Measurements from ENCODE around the gene ZBP1.

- TF ChIP-seq CEBPB (IDR thresholded peaks at IDR 0.05; ENCODE audit: low read depth) (no peak), JUND (IDR thresholded peaks at IDR 0.05) (no peak), MAX (IDR thresholded peaks at IDR 0.05) (no peak), RAD21 (IDR thresholded peaks at IDR 0.05; ENCODE audit: low read depth) (no peak), CTCF (IDR thresholded peaks at IDR 0.05 in 2 of 3, conservative IDR thresholded peaks at IDR 0.05 in 1 of 3; ENCODE audit: borderline replicate concordance in 1 of 3, insufficient read depth in 1 of 3, low read depth in 2 of 3, low read length in 2 of 3) (no peak), SRF (IDR thresholded peaks at IDR 0.05; ENCODE audit: low read depth) (no peak), EZH2 (IDR thresholded peaks at IDR 0.05) (no peak), POLR2AphosphoS5 (IDR thresholded peaks at IDR 0.05; ENCODE audit: low read depth, low read length) (no peak), ZFX (IDR thresholded peaks at IDR 0.05) (no peak), POLR2A (IDR thresholded peaks at IDR 0.05; ENCODE audit: borderline replicate concordance, extremely low read depth, insufficient read depth, insufficient read length) (no peak), ELF1 (IDR thresholded peaks at IDR 0.05; ENCODE audit: borderline replicate concordance, low read depth) (no peak), SP1 (IDR thresholded peaks at IDR 0.05; ENCODE audit: low read depth) (no peak), REST (IDR thresholded peaks at IDR 0.05; ENCODE audit: low read depth) (no peak)
Measured at GRCh38 chr20:57585466-57586213, 34.6 kb downstream of the ZBP1 start.

Measured in HCT116 (cell line).